Measurements from ENCODE around the gene RGS16.

DNA sequence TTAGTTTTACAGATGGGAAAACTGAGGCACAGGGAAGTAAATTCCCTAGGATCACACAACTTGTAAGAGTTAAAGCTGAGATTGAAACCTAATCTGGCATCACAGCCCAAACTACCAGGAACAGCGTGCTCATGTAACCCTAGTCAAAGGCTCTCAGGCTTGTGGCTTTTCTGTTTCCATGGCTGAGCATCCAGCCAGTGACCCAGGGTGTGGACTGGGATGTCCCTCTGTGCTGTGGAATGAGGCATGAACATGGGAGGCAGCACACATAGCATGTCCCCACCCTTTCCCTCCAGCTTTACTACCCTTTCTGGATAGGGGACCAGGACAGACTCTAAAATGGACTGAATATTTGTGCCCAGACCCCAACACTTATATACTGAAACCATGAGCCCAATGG, 35.1 kb upstream of the RGS16 start:
- TF ChIP-seq, protein P1, sequence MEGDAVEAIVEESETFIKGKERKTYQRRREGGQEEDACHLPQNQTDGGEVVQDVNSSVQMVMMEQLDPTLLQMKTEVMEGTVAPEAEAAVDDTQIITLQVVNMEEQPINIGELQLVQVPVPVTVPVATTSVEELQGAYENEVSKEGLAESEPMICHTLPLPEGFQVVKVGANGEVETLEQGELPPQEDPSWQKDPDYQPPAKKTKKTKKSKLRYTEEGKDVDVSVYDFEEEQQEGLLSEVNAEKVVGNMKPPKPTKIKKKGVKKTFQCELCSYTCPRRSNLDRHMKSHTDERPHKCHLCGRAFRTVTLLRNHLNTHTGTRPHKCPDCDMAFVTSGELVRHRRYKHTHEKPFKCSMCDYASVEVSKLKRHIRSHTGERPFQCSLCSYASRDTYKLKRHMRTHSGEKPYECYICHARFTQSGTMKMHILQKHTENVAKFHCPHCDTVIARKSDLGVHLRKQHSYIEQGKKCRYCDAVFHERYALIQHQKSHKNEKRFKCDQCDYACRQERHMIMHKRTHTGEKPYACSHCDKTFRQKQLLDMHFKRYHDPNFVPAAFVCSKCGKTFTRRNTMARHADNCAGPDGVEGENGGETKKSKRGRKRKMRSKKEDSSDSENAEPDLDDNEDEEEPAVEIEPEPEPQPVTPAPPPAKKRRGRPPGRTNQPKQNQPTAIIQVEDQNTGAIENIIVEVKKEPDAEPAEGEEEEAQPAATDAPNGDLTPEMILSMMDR (IDR thresholded peaks at IDR 0.05) = no peak
- no peak for TF ChIP-seq EZH2 (IDR thresholded peaks at IDR 0.05; ENCODE audit: borderline replicate concordance, insufficient read depth, low read depth, low read length, poor library complexity, severe bottlenecking)
